ENCODE data around the gene S100A12. TPM values are rescaled to one million over a fixed set of nuclear protein-coding genes. Genes with fewer than 3 reads are reported as not detected.

The S100A12 gene
- total RNA-seq, 2 experiments from 2014 or later: not detected

DNA sequence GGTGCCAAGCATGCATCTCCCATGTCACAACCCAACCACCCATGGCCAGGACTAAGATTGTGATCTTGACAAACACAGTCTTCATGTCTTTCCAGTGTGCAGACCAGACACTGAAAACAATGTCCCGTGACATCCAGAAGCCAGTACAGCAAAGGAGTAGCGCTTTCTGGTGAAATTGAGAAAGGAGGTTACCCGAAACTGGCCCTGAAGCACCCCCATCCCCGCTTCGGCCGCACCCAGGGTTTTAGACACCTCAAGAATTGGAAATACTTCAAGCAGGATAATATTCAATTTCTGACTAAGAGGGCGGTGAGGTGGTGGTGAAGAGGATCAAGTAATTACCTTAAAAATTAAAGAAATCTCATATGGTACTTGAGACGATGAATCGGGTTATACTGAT lies 26.0 kb upstream of the S100A12 start:
- Histone ChIP-seq H3K27ac (ENCODE audit: low read depth, low read length, poor library complexity, severe bottlenecking) (no peak overlapping the region), H2AFZ (ENCODE audit: low read length) (no peak overlapping the region), H3K4me2 (ENCODE audit: low read length) (no peak overlapping the region), H3K79me2 (ENCODE audit: insufficient read depth, low read depth, low read length) (no peaks in the 10 kb centered on the region), H3K9me2 (ENCODE audit: insufficient read depth, low read length) (no peaks in the 10 kb centered on the region), H3K36me3 (ENCODE audit: insufficient read depth, low read length) (no peaks in the 10 kb centered on the region), H4K20me1 (ENCODE audit: insufficient read depth, low read length) (no peaks in the 10 kb centered on the region), H3K4me1 (ENCODE audit: insufficient read depth, low read length, poor library complexity, severe bottlenecking) (no peaks in the 10 kb centered on the region), H3K9me3 (ENCODE audit: low read length) (no peaks in the 10 kb centered on the region), H3K4me3 (ENCODE audit: low read depth, low read length, poor library complexity, severe bottlenecking) (no peak overlapping the region)
- POLR2A ChIA-PET: no interaction called here
- CTCF ChIA-PET (ENCODE audit: unreplicated experiment): no interaction called here
- no TSS peak for BruUV-seq (replicated peaks)
- no peak for TF ChIP-seq EZH2phosphoT487 (IDR thresholded peaks at IDR 0.05; ENCODE audit: borderline replicate concordance, low read depth, low read length)
- TF ChIP-seq, protein P1, sequence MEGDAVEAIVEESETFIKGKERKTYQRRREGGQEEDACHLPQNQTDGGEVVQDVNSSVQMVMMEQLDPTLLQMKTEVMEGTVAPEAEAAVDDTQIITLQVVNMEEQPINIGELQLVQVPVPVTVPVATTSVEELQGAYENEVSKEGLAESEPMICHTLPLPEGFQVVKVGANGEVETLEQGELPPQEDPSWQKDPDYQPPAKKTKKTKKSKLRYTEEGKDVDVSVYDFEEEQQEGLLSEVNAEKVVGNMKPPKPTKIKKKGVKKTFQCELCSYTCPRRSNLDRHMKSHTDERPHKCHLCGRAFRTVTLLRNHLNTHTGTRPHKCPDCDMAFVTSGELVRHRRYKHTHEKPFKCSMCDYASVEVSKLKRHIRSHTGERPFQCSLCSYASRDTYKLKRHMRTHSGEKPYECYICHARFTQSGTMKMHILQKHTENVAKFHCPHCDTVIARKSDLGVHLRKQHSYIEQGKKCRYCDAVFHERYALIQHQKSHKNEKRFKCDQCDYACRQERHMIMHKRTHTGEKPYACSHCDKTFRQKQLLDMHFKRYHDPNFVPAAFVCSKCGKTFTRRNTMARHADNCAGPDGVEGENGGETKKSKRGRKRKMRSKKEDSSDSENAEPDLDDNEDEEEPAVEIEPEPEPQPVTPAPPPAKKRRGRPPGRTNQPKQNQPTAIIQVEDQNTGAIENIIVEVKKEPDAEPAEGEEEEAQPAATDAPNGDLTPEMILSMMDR (conservative IDR thresholded peaks at IDR 0.05; ENCODE audit: low read length): no peak
- intact Hi-C loops (cut with micrococcal nuclease; ENCODE audit: unreplicated experiment): no loop called here
- no peak for DNase-seq (ENCODE audit: low spot score)

DNA sequence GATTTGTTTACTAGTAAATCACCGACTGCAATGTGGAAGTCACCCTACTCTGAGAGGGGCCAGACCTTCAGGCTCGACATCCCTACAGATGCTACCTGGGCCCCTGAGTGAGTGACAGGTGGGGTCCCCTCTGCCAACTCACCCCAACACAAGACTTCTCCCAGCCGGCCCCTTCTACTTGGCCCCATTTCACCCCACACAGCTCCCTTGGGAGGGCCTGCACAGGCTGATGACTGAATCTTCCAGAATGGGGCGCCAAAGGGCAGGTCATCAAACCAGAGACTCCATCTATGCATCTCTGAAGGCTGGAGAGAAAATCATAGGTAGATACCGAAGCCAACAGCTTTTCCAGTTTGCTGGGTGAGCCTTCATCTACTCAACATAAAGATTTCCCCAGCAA lies 24.8 kb upstream of the S100A12 start:
- H3K79me2 ChIP-seq (ENCODE audit: insufficient read depth, low read depth, low read length): no peaks in the 10 kb centered on the region
- no peaks in the 10 kb centered on the region for H4K20me1 ChIP-seq (ENCODE audit: insufficient read depth, low read length)
- POLR2A ChIA-PET: no interaction called here
- H3K27ac ChIP-seq (ENCODE audit: low read depth, low read length, poor library complexity, severe bottlenecking): no peak overlapping the region
- intact Hi-C loops (cut with micrococcal nuclease; ENCODE audit: unreplicated experiment): no loop called here
- H3K4me3 ChIP-seq (ENCODE audit: low read depth, low read length, poor library complexity, severe bottlenecking): no peak overlapping the region
- H3K9me3 ChIP-seq (ENCODE audit: low read length): no peaks in the 10 kb centered on the region
- H3K4me2 ChIP-seq (ENCODE audit: low read length): no peak overlapping the region
- H3K36me3 ChIP-seq (ENCODE audit: insufficient read depth, low read length): no peaks in the 10 kb centered on the region
- CTCF ChIA-PET (ENCODE audit: unreplicated experiment): no interaction called here
- no peak for DNase-seq (ENCODE audit: low spot score)
- H2AFZ ChIP-seq (ENCODE audit: low read length): no peak overlapping the region
- TF ChIP-seq, protein P1 (conservative IDR thresholded peaks at IDR 0.05; ENCODE audit: low read length): 0 out of 2 replicates have a peak, but pooled peaks have one; percentile 27
- no peak for TF ChIP-seq EZH2phosphoT487 (IDR thresholded peaks at IDR 0.05; ENCODE audit: borderline replicate concordance, low read depth, low read length)
- H3K9me2 ChIP-seq (ENCODE audit: insufficient read depth, low read length): no peaks in the 10 kb centered on the region
- no TSS peak for BruUV-seq (replicated peaks)
- H3K4me1 ChIP-seq (ENCODE audit: insufficient read depth, low read length, poor library complexity, severe bottlenecking): no peaks in the 10 kb centered on the region

DNA sequence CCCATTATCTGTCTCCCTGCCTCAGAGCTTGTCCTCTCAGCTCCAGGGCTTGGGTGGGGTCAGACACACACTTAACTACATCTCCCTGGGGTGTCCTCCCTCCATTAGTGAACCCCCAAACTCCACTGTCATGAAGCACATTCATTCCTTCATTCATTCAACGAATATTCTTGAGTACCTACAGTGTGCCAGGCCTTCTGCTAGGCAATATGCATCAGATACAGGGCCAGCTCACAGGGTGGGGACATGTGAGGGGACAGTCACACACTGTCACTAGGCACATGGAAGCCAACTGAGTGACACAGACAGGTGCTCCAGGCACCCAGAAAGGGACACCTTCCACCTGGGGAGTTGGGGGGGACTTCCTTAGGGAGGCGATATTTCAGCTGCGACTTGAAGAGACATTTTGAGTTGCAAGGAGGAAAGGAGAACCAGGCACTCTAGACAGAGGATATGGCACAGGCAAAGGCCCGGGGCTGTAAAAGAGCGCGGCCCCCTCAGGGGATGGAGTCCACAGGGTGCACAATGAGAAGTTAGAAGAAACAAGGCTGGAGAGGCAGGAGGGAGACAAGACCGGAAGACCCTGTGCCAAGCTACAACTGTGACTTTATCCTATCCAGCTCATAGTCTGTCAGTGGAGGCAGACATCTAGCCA lies 24.1 kb upstream of the S100A12 start:
- Histone ChIP-seq H2AFZ (ENCODE audit: low read length) (no peak overlapping the region), H3K9me3 (ENCODE audit: low read length) (no peaks in the 10 kb centered on the region), H3K4me3 (ENCODE audit: low read depth, low read length, poor library complexity, severe bottlenecking) (no peak overlapping the region), H4K20me1 (ENCODE audit: insufficient read depth, low read length) (no peaks in the 10 kb centered on the region), H3K4me2 (ENCODE audit: low read length) (no peak overlapping the region), H3K4me1 (ENCODE audit: insufficient read depth, low read length, poor library complexity, severe bottlenecking) (no peaks in the 10 kb centered on the region), H3K36me3 (ENCODE audit: insufficient read depth, low read length) (no peaks in the 10 kb centered on the region), H3K79me2 (ENCODE audit: insufficient read depth, low read depth, low read length) (no peaks in the 10 kb centered on the region), H3K27ac (ENCODE audit: low read depth, low read length, poor library complexity, severe bottlenecking) (no peak overlapping the region), H3K9me2 (ENCODE audit: insufficient read depth, low read length) (no peaks in the 10 kb centered on the region)
- TF ChIP-seq, protein P1 (conservative IDR thresholded peaks at IDR 0.05; ENCODE audit: low read length): no peak
- no peak for TF ChIP-seq EZH2phosphoT487 (IDR thresholded peaks at IDR 0.05; ENCODE audit: borderline replicate concordance, low read depth, low read length)
- no TSS peak for BruUV-seq (replicated peaks)
- ChIA-PET CTCF (ENCODE audit: unreplicated experiment) (interaction anchor here (0.6 kb wide), 1 partner anchor 168 kb away, joined by 3 read pairs; no protein-coding TSS in a partner anchor), POLR2A (no interaction called here)
- DNase-seq (ENCODE audit: low spot score): no peak
- intact Hi-C loops (cut with micrococcal nuclease; ENCODE audit: unreplicated experiment): no loop called here

Measured in OCI-LY7 (cell line).